GM19463 (cell line): ENCODE data around the gene SUGCT.

Source experiments
- ATAC-seq: cut with Tn5 transposase; IDR thresholded peaks from one replicate; pipeline ENCODE4 v1.9.1; 2021; ENCODE audit warnings: mild to moderate bottlenecking, moderate library complexity; ENCODE audit not compliant: unreplicated experiment

SUGCT gene

DNA sequence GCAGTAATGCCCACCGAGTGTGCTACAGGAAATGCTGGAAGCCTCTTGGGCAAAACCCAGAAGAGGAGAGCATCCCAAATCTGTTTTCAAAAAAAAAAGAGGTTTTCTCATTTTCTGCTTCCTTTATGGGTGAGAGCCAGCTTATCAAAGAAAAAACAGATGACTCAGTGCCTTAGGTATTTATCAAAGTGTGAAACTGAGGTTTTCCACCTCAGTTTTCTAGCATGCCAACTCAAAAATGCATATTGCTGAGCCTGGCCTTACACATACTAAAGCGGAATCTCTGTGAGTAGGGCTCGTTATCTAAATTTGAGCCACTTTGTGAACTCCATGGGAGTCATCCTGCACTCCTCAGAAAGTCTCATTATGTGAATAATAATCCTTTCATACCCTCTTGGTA is 705.1 kb downstream of the SUGCT start:
- no peak for ATAC-seq

DNA sequence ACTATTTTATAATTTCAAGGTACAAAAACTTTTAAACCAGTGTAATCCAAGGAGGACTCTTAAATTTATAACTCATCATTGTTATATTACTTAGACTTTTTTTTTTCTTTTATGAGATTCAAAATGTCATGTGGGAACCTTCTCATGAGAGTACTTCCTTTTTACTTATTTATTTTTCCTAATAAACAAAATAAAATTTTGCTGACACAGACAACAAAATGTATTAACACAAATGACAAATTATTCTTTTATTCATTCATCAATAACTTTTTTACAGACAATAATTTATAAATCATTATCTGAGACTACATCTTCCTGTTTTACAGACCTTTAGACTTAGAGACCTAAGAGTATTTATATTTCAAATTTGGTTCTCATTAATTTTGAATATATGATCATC is 706.2 kb downstream of the SUGCT start:
- no peak for ATAC-seq

- ATAC-seq: no peak
These were observed 707.8 kb downstream of the SUGCT start for GRCh38 chr7:40842641-40843040.

- ATAC-seq: no peak
These were observed 708.7 kb downstream of the SUGCT start for GRCh38 chr7:40843338-40843985.

- no peak for ATAC-seq
These were observed 711.1 kb downstream of the SUGCT start for GRCh38 chr7:40845943-40846342.

- ATAC-seq: no peak
These were observed 713.1 kb downstream of the SUGCT start for GRCh38 chr7:40847921-40848320.

- no peak for ATAC-seq
These were observed 713.9 kb downstream of the SUGCT start for GRCh38 chr7:40848541-40849221.

DNA sequence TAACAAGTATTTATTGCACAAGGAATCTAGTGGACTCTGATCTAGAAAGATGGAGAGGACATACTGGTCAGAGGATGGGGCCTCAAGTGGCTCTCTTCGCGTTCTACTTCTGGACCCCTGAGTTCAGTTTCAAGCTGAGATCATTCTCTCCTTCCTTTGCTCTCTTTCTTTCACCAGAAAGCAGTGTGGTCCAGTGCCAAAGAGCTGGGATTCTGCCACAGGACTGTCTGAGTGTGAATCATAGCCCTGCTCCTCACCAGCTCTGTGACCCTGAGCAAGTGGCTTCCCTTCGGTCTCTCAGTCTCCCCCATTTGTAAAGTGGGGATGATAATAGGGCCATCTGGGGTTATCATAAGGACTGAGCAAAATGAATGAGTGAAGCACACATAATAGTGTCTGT is 715.2 kb downstream of the SUGCT start:
- no peak for ATAC-seq

DNA sequence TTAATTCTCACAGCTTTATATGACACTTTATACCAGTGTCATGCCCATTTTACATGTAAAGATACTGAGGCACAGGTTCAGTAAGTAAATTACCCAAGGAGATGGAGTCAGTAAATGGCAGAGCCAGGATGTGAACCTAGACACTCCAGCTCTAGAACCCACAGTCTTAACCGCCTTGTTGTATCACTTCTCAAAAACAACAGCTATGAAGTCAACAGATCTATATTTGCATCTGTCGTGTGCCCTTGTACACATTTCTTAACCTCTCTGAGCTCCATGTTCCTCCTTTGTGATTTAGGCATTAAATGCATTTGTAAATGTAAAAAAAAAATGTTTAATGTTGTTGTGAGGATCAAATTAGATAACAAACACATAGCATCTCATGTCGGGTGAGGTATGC is 716.2 kb downstream of the SUGCT start:
- no peak for ATAC-seq

DNA sequence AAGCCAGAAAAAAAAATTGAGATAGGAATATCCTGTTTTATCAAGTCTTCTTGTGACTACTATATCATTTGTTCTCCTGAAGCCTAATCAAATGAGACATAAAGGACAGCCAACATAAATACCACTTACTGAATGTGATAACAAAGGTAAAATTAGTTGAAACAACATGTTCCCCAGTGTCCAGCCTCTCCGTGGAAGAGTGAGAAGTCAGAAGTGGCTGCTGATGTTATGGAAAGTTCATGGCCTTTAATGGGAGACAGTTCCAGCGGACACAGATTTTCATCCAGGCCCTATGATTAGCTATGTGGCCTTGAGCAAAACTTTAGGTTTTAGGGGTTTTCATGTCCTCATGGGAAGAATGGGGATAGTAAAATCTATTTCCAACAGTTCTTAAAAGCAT is 724.3 kb downstream of the SUGCT start:
- no peak for ATAC-seq

GRCh38 chr7:40859965-40860543 is 725.2 kb downstream of the SUGCT start:
- no peak for ATAC-seq

- ATAC-seq: no peak
These were observed 730.8 kb downstream of the SUGCT start for GRCh38 chr7:40865441-40866233.

DNA sequence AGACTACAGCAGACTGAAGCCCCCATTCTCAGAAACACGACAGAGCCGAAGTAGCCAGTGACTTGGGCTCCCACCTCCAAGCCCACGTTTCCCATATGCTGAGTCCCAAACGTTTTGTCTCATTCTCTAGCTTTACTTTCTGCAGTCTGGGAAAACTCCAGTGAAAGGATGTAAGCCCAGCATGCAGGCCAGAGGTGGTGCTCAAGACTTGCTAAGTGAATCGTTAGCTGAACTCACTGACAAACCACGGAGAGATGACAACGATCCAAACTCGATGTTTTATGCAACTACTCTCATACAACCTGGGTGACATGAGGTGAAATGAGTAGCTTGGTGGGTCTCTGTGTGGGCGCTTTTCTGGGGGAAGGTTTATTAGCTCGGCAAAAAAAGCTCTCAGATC is 731.8 kb downstream of the SUGCT start:
- ATAC-seq: no peak

GRCh38 chr7:40870108-40870507 is 735.3 kb downstream of the SUGCT start:
- ATAC-seq: no peak

GRCh38 chr7:40873248-40873647 is 738.4 kb downstream of the SUGCT start:
- ATAC-seq: no peak

DNA sequence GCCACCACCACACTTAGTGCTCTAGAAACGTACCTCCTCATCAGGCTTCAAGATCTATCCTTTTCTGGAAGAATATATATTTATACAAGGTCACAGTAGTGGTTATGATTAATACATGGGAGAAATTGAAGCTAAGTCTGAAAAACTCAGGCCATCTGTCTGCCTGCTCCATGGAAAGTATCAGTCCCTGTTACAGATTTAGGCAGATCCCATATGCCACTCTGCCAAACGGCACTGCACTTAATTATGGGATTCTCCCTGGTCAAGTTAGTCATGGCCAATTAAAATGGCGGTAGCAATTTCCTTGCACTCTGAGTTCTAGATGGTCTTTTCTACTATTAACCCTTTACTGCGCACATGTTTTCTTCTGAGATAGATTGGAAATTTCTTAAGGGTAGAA is 740.0 kb downstream of the SUGCT start:
- no peak for ATAC-seq

DNA sequence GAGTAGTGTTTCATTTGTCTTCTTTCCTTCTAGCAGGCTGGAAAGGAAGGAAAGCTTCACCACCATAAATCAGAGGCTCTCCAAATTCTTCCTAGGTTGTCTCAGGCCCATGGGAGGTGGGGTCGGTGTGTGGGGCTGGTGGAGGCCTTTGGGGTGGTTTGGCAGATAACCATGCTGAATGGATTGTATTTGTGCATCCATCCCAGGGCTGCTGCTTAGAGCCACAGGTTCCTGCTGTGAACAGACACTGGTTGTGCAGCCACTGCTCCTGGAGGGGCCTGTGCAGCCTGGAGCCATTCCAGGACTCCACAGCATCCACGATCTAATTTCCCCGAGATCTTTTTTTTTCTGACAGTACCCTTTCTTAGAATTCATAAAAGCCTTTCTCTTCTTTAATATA is 741.8 kb downstream of the SUGCT start:
- no peak for ATAC-seq

DNA sequence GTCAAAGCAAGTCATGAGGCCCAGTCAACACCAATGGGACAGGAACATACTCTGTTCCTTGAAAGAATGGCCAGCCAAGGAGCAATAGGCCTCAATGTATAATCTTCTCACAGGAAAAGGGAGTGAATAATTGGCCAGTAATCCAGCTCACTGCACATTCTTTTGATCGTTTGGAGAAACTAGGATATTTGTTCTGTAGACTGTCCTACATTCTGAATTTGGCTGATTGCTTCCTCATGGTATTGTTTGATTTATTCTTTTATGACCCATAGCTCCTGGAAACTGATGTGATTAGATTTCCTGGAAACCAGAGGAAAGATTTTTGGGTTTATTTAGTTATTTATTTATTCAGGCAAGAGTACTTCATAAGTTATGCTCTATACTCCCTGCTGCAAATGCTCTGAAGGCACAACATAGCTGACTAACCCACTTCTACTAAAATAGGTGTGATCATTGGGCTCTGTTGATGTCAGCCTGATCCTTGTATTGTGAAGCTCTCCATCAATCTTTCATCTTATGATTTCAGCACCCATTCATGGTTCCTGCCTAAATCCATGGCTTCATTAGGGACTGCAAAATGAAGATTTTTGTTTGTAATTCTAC is 745.2 kb downstream of the SUGCT start:
- ATAC-seq: no peak

DNA sequence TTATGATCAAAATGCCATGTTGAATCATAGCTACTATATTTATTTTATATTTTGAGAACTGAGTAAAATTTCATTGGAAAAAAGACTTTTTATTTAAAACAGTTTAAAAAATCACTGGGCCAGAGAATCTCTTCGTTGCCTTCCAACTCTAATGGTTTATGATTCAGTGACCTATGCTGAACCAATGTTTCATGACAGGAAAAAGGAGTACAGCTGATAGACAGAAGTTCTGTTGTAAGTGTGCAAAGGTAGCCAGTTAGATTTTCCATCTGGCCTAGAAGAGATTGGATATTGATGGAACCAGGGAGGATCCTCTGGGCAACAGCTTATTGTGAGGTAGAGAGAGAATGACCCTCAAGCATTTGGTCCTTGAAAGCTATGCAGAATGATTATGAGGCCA is 745.8 kb downstream of the SUGCT start:
- ATAC-seq: no peak

GRCh38 chr7:40881405-40881926 is 746.7 kb downstream of the SUGCT start:
- no peak for ATAC-seq

- no peak for ATAC-seq
These were observed 747.4 kb downstream of the SUGCT start for GRCh38 chr7:40882071-40882658.
